GM18861 (cell line): ENCODE data around the gene RNF5.

Experiments
- ATAC-seq: cut with Tn5 transposase; IDR thresholded peaks from one replicate; pipeline ENCODE4 v1.9.1; 2021; ENCODE audit not compliant: unreplicated experiment

RNF5 gene

GRCh38 chr6:32151863-32152768 lies 26.1 kb upstream of the RNF5 start, which contains the start of gene PRRT1:
TSS of gene PRRT1 (minus strand) at chr6:32151939. CDS start at chr6:32151827, 112 bp downstream.
- no peak for ATAC-seq

- ATAC-seq = no peak
Measured at GRCh38 chr6:32152769-32153563, 25.2 kb upstream of the RNF5 start.

GRCh38 chr6:32153564-32154513 lies 24.4 kb upstream of the RNF5 start, which contains the start of gene PPT2:
TSS of gene PPT2 (plus strand) at chr6:32154141. CDS start at chr6:32154595, 454 bp downstream.
- no peak for ATAC-seq

GRCh38 chr6:32154514-32155161 lies 23.6 kb upstream of the RNF5 start:
- no peak for ATAC-seq

GRCh38 chr6:32156891-32157290 lies 21.3 kb upstream of the RNF5 start:
- no peak for ATAC-seq

DNA sequence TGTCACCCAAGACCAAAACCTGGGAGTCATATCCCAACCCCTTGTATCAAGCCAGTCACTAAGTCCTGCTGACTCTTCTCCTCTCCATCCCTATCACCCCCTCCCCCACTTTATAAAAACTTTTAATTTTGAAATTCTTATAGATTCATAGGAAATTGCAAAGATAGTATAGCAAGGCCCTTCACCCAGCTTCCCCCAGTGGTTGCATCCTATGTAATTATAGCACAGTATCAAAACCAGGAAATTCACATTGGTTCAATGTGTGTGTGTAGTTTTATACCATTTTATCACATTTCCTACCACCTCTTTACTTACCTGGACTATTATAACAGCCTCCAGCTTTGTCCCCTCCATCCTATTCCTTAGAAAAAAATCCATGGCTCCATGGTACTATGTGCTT lies 20.2 kb upstream of the RNF5 start:
- ATAC-seq = no peak

- ATAC-seq = no peak
Measured at GRCh38 chr6:32163559-32164258, 14.5 kb upstream of the RNF5 start.

GRCh38 chr6:32164295-32164694 lies 13.9 kb upstream of the RNF5 start, which contains the start of gene EGFL8:
TSS of gene EGFL8 (plus strand) at chr6:32164595. CDS start at chr6:32166166, 1,571 bp downstream.
- no peak for ATAC-seq

DNA sequence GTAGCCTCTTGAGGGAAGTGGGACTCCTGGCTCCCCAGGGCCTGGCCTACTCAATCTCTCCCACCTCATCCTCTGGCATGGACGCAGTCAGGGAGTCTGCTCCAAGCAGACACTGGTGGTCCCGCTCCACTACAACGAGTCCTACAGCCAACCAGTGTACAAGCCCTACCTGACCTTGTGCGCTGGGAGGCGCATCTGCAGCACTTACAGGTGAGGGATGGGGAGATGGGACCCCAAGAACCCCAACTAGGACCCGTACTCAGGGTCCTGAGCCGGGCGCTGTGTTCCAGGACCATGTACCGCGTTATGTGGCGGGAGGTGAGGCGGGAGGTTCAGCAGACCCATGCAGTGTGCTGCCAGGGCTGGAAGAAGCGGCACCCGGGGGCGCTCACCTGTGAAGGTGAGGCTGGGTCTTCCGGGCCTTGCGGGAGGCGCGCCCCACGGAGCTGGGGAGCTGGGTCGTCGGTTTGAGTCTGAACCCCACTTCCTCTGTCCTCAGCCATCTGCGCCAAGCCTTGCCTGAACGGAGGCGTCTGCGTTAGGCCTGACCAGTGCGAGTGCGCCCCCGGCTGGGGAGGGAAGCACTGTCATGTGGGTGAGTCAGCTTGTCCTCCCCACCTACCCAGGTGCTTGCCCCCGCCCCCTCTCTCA lies 11.7 kb upstream of the RNF5 start:
- ATAC-seq = no peak

GRCh38 chr6:32167154-32167760 lies 10.9 kb upstream of the RNF5 start:
- ATAC-seq = no peak

DNA sequence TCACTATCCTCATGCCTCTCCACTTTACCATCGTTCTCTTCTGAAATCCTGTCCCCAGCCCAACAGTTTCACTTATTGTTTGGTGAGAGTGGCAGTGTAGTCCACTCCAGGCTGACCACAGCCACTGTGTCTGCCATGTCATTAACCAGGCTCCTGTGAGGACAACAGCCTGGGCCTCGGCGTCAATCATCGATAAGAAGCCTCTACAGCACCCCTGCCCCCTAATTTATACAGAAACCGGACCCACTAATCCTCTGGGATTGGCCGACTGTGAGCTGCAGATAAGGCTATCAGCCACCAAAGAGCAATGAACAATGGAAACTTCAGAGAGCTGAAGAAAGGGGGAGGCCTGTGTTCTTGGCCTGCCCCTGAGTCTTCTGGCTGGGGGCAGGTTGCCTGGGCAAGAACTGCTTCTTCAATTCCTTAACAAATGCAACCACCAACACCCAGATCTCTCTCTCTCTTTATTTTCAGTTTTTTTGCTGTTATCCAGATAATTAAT lies 10.4 kb upstream of the RNF5 start:
- no peak for ATAC-seq

- no peak for ATAC-seq
Measured at GRCh38 chr6:32168350-32168749, 9.9 kb upstream of the RNF5 start.

GRCh38 chr6:32168807-32169591 lies 9.2 kb upstream of the RNF5 start:
- no peak for ATAC-seq

DNA sequence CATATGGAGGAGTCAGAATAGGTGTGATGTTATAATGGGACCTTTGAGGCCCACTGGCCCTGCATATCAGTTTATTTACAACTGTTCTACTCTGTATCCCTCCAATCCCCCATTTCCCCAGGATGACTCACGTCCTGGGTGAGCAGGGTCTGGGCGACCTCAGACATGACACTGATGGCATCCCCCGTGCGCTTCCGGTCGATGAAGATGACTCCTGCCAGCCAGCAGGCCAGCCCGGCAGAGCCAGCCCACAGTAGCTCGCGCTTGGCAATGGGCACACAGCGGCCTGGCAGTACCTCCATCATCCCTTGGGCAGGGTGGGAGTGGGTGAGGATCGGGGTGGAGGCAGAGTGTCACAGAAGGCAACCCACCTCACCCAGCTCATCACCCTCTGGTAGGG lies 7.9 kb upstream of the RNF5 start:
- ATAC-seq = no peak

GRCh38 chr6:32171234-32171633 lies 7.0 kb upstream of the RNF5 start:
- ATAC-seq = no peak

DNA sequence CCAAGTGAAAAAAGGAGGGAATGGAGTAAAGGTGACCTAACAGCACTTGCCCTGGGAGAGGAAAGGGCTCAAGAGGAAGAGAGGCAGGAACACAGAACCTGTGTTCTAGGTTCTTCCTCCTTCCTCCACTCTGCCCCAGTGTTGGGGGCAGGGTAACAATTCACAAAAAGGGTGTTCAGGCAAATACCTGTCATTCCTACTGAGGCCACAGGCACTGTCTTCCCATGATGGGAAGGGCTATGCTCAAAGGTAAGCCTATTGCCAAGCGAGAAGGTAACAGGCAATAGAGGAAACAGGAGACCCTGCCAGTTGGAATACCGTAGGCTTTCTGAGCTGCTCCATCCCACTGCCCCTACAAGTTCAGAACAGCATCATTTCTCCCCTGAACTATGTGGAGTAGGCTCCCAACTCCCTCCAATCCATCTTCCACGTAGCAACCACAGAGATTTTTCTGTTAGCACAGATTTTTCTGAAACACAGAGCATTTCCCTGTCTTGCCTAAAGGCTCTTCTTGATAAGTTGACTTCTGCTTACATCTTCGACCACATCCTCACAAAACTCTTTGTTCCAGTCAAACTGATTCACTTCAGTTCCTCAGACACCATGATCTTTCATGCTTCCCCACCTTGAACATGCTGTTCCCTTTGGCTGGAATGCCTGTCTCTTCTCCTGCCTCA lies 5.0 kb upstream of the RNF5 start:
- ATAC-seq = no peak

- no peak for ATAC-seq
Measured at GRCh38 chr6:32174416-32174815, 3.8 kb upstream of the RNF5 start.
